SK-N-SH treated with all-trans-retinoic acid at 6 μM for 48 hours (cell line): ENCODE measurements around the gene RGS9.
"Not testable (repeated sequence)": the region's sequence is repeated elsewhere in the genome, so short reads cannot be mapped to it uniquely, and the experiment has no call there.

Source experiments
- ATAC-seq: fragments of 200-7000 bp; cut with Tn5 transposase; 3 replicates; pipeline ENCODE4 v1.9.1; 2020; ENCODE audit warnings: mild to moderate bottlenecking, moderate library complexity
- CSDC2 ChIP-seq: fragments of 250-450 bp; sonication (Bioruptor Pico); IDR thresholded peaks from 2 replicates; pipeline ENCODE4 v1.5.0; 2020; ENCODE audit warnings: mild to moderate bottlenecking, moderate library complexity
- ESRRG ChIP-seq: fragments of 250-450 bp; sonication (Bioruptor Pico); IDR thresholded peaks from 2 replicates; pipeline ENCODE4 v1.6.1; 2021; ENCODE audit warnings: mild to moderate bottlenecking
- ISL1 ChIP-seq: fragments of 250-450 bp; sonication (Bioruptor Pico); IDR thresholded peaks from 2 replicates; pipeline ENCODE4 v2.1.2; 2022; ENCODE audit warnings: mild to moderate bottlenecking, moderate library complexity
- OSR1 ChIP-seq: fragments of 250-450 bp; sonication (Bioruptor Pico); IDR thresholded peaks from 2 replicates; pipeline ENCODE4 v1.8.0; 2022; ENCODE audit warnings: moderate library complexity, mild to moderate bottlenecking, inconsistent platforms
- RARB ChIP-seq: fragments of 250-450 bp; sonication (Bioruptor Pico); IDR thresholded peaks from 2 replicates; pipeline ENCODE4 v1.8.0; 2021; ENCODE audit warnings: mild to moderate bottlenecking, moderate library complexity
- SNAI2 ChIP-seq: fragments of 250-450 bp; sonication (Bioruptor Pico); IDR thresholded peaks from 2 replicates; pipeline ENCODE4 v1.5.0; 2020; ENCODE audit warnings: mild to moderate bottlenecking, moderate library complexity
- TOX ChIP-seq: fragments of 250-450 bp; sonication (Bioruptor Pico); IDR thresholded peaks from 2 replicates; pipeline ENCODE4 v1.8.0; 2021; ENCODE audit warnings: mild to moderate bottlenecking, moderate library complexity, borderline replicate concordance
- ZC3H10 ChIP-seq: fragments of 250-450 bp; sonication (Bioruptor Pico); IDR thresholded peaks from 2 replicates; pipeline ENCODE4 v1.5.1; 2021; ENCODE audit warnings: mild to moderate bottlenecking, moderate library complexity
- ZFP3 ChIP-seq: fragments of 250-450 bp; sonication (Bioruptor Pico); IDR thresholded peaks from 2 replicates; pipeline ENCODE4 v1.5.0; 2020; ENCODE audit warnings: mild to moderate bottlenecking, moderate library complexity
- ZFP30 ChIP-seq: fragments of 450-650 bp; formaldehyde crosslinking; IDR thresholded peaks from 2 replicates; pipeline ENCODE4 v1.5.0; 2022; ENCODE audit warnings: mild to moderate bottlenecking, moderate library complexity
- ZNF565 ChIP-seq: fragments of 450-650 bp; formaldehyde crosslinking; conservative IDR thresholded peaks from 2 replicates; pipeline ENCODE4 v1.5.0; 2020; ENCODE audit warnings: low read depth, mild to moderate bottlenecking, moderate library complexity
- ZNF70 ChIP-seq: fragments of 450-650 bp; formaldehyde crosslinking; IDR thresholded peaks from 2 replicates; pipeline ENCODE4 v1.5.0; 2020; ENCODE audit warnings: mild to moderate bottlenecking, moderate library complexity
- TF ChIP-seq, protein P1 (sequence below): fragments of 250-450 bp; sonication (Bioruptor Pico); IDR thresholded peaks from 2 replicates; pipeline ENCODE4 v1.5.0; 2020; ENCODE audit warnings: mild to moderate bottlenecking, moderate library complexity
- TF ChIP-seq, protein P2 (sequence below): fragments of 250-450 bp; sonication (Bioruptor Pico); IDR thresholded peaks from 2 replicates; pipeline ENCODE4 v1.8.0; 2020; ENCODE audit warnings: mild to moderate bottlenecking, moderate library complexity, borderline replicate concordance
- TF ChIP-seq, protein P3 (sequence below): fragments of 250-450 bp; sonication (Bioruptor Pico); IDR thresholded peaks from 2 replicates; pipeline ENCODE4 v1.8.0; 2021; ENCODE audit warnings: low read depth, mild to moderate bottlenecking, moderate library complexity, borderline replicate concordance
- TF ChIP-seq, protein P4 (sequence below): fragments of 250-450 bp; sonication (Bioruptor Pico); IDR thresholded peaks from 2 replicates; pipeline ENCODE4 v1.5.1; 2021; ENCODE audit warnings: mild to moderate bottlenecking, moderate library complexity

RGS9 gene

DNA sequence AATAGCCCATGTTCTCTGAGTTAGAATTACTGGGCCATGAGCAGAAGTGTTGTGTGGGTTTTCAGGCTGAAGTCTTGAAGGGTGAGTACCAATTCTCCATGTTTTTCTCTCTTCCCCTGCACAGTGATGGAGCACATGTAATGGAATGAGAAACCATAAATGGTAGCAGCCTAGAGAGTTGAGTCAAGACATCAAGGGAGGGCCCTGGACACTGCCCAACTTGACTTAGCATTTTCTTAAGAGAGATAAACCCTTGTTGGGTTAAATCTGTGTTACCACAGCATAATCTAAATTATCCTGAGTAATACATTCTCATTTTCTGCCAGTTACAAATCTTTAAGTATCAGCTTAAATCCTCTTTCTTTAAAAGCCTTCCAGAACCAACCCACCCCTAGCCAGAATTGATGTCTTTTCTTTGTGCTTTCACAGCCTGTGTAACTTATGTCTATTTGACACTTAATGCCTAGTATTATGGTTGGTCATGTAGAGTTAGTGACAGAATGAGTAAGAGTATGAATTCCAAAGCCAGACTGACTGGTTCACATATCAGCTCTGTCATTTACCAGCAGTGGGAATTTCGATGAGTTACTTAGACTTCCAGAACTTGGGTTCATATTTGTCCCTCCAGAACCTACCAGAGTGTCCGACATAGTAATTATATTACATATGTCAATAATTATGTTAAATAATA lies 27.0 kb upstream of the RGS9 start:
- TF ChIP-seq ZFP3 (no peak), ZNF565 (no peak), RARB (CRISPR knock-in tag) (no peak), ISL1 (no peak), OSR1 (CRISPR knock-in tag) (no peak), ZNF70 (no peak), ZFP30 (CRISPR knock-in tag) (no peak), TOX (CRISPR knock-in tag) (no peak), SNAI2 (CRISPR knock-in tag) (no peak)
- TF ChIP-seq, protein P1, sequence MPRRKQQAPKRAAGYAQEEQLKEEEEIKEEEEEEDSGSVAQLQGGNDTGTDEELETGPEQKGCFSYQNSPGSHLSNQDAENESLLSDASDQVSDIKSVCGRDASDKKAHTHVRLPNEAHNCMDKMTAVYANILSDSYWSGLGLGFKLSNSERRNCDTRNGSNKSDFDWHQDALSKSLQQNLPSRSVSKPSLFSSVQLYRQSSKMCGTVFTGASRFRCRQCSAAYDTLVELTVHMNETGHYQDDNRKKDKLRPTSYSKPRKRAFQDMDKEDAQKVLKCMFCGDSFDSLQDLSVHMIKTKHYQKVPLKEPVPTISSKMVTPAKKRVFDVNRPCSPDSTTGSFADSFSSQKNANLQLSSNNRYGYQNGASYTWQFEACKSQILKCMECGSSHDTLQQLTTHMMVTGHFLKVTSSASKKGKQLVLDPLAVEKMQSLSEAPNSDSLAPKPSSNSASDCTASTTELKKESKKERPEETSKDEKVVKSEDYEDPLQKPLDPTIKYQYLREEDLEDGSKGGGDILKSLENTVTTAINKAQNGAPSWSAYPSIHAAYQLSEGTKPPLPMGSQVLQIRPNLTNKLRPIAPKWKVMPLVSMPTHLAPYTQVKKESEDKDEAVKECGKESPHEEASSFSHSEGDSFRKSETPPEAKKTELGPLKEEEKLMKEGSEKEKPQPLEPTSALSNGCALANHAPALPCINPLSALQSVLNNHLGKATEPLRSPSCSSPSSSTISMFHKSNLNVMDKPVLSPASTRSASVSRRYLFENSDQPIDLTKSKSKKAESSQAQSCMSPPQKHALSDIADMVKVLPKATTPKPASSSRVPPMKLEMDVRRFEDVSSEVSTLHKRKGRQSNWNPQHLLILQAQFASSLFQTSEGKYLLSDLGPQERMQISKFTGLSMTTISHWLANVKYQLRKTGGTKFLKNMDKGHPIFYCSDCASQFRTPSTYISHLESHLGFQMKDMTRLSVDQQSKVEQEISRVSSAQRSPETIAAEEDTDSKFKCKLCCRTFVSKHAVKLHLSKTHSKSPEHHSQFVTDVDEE (CRISPR knock-in tag) = no peak
- no peak for ATAC-seq

DNA sequence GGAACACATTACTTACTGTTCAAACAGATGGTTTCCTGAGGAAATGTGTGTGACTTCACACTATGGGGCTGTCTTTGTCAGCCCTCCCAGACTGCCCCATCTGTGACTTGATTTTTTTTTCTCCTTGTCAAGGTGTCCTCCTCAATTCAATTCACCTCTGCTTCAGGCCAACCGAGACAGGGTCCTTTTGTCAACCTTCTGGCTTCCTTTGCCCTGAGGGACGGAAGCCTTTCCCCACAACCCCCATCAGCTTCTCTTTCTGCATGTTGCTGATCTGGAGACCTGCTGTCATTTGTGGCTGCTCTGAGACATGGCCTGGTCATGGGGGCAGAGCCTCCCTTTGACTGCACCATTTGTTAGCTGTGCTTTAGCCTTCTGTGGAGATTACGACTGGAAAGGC lies 21.3 kb upstream of the RGS9 start:
- no peak for ATAC-seq
- TF ChIP-seq ISL1 (no peak), ZNF565 (no peak), ZC3H10 (CRISPR knock-in tag) (no peak), OSR1 (CRISPR knock-in tag) (no peak), ESRRG (CRISPR knock-in tag) (no peak)
- TF ChIP-seq, protein P2, sequence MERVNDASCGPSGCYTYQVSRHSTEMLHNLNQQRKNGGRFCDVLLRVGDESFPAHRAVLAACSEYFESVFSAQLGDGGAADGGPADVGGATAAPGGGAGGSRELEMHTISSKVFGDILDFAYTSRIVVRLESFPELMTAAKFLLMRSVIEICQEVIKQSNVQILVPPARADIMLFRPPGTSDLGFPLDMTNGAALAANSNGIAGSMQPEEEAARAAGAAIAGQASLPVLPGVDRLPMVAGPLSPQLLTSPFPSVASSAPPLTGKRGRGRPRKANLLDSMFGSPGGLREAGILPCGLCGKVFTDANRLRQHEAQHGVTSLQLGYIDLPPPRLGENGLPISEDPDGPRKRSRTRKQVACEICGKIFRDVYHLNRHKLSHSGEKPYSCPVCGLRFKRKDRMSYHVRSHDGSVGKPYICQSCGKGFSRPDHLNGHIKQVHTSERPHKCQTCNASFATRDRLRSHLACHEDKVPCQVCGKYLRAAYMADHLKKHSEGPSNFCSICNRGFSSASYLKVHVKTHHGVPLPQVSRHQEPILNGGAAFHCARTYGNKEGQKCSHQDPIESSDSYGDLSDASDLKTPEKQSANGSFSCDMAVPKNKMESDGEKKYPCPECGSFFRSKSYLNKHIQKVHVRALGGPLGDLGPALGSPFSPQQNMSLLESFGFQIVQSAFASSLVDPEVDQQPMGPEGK = no peak
- TF ChIP-seq, protein P3, sequence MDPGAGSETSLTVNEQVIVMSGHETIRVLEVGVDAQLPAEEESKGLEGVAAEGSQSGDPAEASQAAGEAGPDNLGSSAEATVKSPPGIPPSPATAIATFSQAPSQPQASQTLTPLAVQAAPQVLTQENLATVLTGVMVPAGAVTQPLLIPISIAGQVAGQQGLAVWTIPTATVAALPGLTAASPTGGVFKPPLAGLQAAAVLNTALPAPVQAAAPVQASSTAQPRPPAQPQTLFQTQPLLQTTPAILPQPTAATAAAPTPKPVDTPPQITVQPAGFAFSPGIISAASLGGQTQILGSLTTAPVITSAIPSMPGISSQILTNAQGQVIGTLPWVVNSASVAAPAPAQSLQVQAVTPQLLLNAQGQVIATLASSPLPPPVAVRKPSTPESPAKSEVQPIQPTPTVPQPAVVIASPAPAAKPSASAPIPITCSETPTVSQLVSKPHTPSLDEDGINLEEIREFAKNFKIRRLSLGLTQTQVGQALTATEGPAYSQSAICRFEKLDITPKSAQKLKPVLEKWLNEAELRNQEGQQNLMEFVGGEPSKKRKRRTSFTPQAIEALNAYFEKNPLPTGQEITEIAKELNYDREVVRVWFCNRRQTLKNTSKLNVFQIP (CRISPR knock-in tag) = no peak

DNA sequence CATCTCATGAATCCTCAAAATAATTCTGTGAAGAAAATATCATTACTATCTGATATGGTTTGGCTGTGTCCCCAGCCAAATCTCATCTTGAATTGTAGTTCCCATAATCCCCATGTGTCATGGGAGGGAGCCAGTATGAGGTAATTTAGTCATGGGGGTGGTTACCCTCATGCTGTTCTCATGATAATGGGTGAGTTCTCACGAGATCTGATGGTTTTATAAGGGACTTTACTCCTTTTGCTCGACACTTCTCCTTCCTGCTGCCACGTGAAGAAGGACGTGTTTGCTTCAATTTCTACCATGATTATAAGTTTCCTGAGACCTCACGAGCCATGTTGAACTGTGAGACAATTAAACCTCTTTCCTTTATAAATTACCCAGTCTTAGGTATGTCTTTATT lies 20.7 kb upstream of the RGS9 start:
- not testable (repeated sequence) for ATAC-seq

DNA sequence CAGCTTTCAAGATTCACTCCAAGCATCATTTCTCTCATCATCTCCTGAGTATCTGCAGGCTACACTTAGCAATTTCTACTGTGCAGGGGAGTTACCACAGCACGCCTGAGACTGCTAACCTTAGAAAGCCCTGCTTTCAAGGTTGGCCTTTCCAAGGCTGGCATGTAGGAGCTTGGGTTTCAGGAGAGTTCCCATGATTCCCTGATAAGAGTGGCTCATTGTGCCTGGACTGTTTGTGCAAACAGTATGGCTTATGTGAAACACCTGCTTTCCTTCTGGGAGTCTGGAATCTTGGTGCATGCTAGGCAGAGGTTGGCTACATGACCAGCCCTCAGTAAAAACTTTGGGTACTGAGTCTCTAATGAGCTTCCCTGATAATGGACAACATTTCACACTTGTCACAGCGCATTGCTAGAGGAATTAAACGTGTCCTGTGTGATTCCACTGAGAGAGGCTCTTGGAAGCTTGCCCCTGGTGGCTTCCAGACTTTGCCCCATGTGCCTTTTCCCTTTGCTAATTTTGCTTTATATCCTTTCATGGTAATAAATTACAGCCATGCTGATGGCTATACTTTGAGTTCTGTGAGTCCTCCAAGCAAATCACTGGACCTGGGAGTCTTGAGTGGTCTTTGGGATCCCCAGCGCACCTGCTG lies 19.7 kb upstream of the RGS9 start:
- ATAC-seq = no peak

More for the DNA sequence above, 19.7 kb upstream of the RGS9 start:
- TF ChIP-seq RARB (CRISPR knock-in tag) (no peak), ZNF565 (no peak), CSDC2 (CRISPR knock-in tag) (no peak)
- TF ChIP-seq, protein P2 = no peak
- TF ChIP-seq, protein P4, sequence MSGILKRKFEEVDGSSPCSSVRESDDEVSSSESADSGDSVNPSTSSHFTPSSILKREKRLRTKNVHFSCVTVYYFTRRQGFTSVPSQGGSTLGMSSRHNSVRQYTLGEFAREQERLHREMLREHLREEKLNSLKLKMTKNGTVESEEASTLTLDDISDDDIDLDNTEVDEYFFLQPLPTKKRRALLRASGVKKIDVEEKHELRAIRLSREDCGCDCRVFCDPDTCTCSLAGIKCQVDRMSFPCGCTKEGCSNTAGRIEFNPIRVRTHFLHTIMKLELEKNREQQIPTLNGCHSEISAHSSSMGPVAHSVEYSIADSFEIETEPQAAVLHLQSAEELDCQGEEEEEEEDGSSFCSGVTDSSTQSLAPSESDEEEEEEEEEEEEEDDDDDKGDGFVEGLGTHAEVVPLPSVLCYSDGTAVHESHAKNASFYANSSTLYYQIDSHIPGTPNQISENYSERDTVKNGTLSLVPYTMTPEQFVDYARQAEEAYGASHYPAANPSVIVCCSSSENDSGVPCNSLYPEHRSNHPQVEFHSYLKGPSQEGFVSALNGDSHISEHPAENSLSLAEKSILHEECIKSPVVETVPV (CRISPR knock-in tag) = no peak
